Upper lobe of left lung (tissue), 6 donors: ENCODE data around the gene ZNF283. TPM values are rescaled to one million over a fixed set of nuclear protein-coding genes. Genes with fewer than 3 reads are reported as not detected.

Source experiments
- ATAC-seq, 2 donors: fragments of 200-7000 bp; cut with Tn5 transposase; one replicate each; pipeline ENCODE4 v1.9.1; 2022; ENCODE audit warnings: mild to moderate bottlenecking in 2 of 2, moderate library complexity in 2 of 2; ENCODE audit not compliant: low FRiP score in 2 of 2
- DNase-seq, 2 donors: peaks; one replicate each; pipeline ENCODE4 v3.0.0-alpha.2; 2019 to 2020
- H3K27ac ChIP-seq, 4 donors: fragments of 200-600 bp; sonication (generic); one replicate each; pipeline ENCODE4 v1.5.1; 2016 to 2019
- H3K27me3 ChIP-seq, 4 donors: fragments of 200-600 bp; sonication (generic); one replicate each; pipeline ENCODE4 v1.5.1; 2017 to 2019
- H3K36me3 ChIP-seq, 4 donors: fragments of 200-600 bp; sonication (generic); one replicate each; pipeline ENCODE4 v1.5.1; 2016 to 2019
- H3K4me1 ChIP-seq, 4 donors: fragments of 200-600 bp; sonication (generic); one replicate each; pipeline ENCODE4 v1.5.1; 2018 to 2019
- H3K4me3 ChIP-seq, 4 donors: fragments of 200-600 bp; sonication (generic); one replicate each; pipeline ENCODE4 v1.5.1; 2017 to 2019; ENCODE audit warnings: mild to moderate bottlenecking in 2 of 4, moderate library complexity in 1 of 4
- H3K9me3 ChIP-seq, 4 donors: fragments of 200-600 bp; sonication (generic); one replicate each; pipeline ENCODE4 v1.5.1; 2018 to 2019
- CTCF ChIP-seq, 6 experiments: fragments of 450-650 bp in 4 of 6; fragments of 200-600 bp in 2 of 6; sonication (generic) in 2 of 6; IDR thresholded peaks; one replicate each; pipeline ENCODE4 v1.5.1; 2016 to 2019; ENCODE audit warnings: antibody characterized with exemption in 6 of 6
- EP300 ChIP-seq, 4 donors: sonication (generic); formaldehyde crosslinking; IDR thresholded peaks; one replicate each; pipeline ENCODE4 v1.5.1; 2017; ENCODE audit warnings: antibody characterized with exemption in 4 of 4, control low read depth in 2 of 4
- POLR2A ChIP-seq, 4 donors: fragments of 450-650 bp; IDR thresholded peaks; one replicate each; pipeline ENCODE4 v1.5.1; 2016 to 2017; ENCODE audit warnings: antibody characterized with exemption in 4 of 4, mild to moderate bottlenecking in 2 of 4
- POLR2AphosphoS5 ChIP-seq, 2 donors: sonication (generic); formaldehyde crosslinking; IDR thresholded peaks; one replicate each; pipeline ENCODE4 v1.5.1; 2017; ENCODE audit warnings: antibody characterized with exemption in 2 of 2
- WGBS, 2 donors: methylation state at CpG; one replicate each; pipeline ENCODE4 v1.1.5; 2017 to 2018; 5-methylcytosine and 5-hydroxymethylcytosine counted together
- total RNA-seq, 6 donors: library from RNA; depleted of rRNA in 4 of 6; stranded (reverse); fragments of >200 nt in 4 of 6; gene quantifications; one replicate each; pipeline versions ENCODE4 v1.1.0 to v1.2.1, GENCODE V29; 2016 to 2021
- donor health status: DM: no; HTN: no; CAD: no; lungs with moderate emphysema.
- donor health status: DM: no; HTN: yes; CAD: no; lungs with severe emphysema.

The ZNF283 gene
- total RNA-seq, 6 donors from 2014 or later = 2.9 to 11.7 (median 6.7) TPM

- peak in 1 of 2 donors; percentile 18 for ATAC-seq
- Histone ChIP-seq H3K9me3 (no peaks in the 10 kb centered on the region), H3K27ac (peak within 1 kb of the TSS in 3 of 4 donors; percentile 29 to 78 (median 52)), H3K4me3 (peak within 1 kb of the TSS in 3 of 4 donors; percentile 9 to 37 (median 34)), H3K4me1 (peaks cover 37 to 61% (median 47%) of the 10 kb centered on the region in 4 donors), H3K36me3 (no peaks in the 10 kb centered on the region), H3K27me3 (no peaks in the 10 kb centered on the region)
- peak in 1 of 2 donors; percentile 79 for DNase-seq
- WGBS, 2 donors = 20 to 42% methylated on average over 6 to 11 of the region's 19 CpGs
- TF ChIP-seq POLR2A (IDR thresholded peaks at IDR 0.05) (peak in 1 of 4 donors; percentile 55), EP300 (IDR thresholded peaks at IDR 0.05) (no peak), POLR2AphosphoS5 (IDR thresholded peaks at IDR 0.05) (peak in 1 of 2 donors; percentile 19)
Measured at GRCh38 chr19:43780706-43781525, 46.2 kb upstream of the ZNF283 start, which contains the start of gene KCNN4. KCNN4 (minus strand) TSS chr19:43780973; CDS start chr19:43780861, 112 bp downstream.

DNA sequence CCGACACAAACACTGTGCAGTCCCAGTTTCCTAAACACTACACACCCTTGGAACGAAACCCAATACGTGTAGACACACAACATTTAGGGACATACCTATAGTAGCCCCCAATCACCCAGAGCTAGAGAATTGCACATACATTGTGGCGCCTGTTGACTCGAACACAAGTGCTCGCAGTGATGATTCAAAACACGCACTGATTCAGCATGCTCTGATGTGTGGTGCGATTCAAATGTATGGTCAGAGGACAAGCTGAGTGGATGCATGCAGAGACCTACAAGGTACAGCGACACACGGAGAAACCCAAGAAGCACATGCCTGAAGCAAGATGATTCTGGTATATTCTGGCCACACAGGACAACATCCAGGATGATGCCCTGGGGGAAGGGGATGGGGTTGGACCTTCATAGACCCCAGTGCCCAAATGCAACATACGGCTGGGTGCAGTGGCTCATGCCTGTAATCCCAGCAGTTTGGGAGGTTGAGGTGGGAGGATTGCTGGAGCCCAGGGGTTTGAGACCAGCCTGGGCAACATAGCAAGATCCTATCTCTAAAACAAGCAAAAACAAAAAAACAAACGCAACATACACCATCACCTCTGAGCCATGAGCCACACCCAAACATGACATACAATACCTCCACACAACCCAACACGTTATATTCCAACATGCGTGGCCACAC is 45.4 kb upstream of the ZNF283 start:
- no peaks in the 10 kb centered on the region for H3K36me3 ChIP-seq
- H3K27me3 ChIP-seq = no peaks in the 10 kb centered on the region
- ATAC-seq = no peak
- H3K4me1 ChIP-seq = peaks cover 37 to 59% (median 47%) of the 10 kb centered on the region in 4 donors
- 86 to 91% methylated on average over 14 of the region's 14 CpGs for WGBS, 2 donors
- no peaks in the 10 kb centered on the region for H3K9me3 ChIP-seq
- no peak overlapping the region for H3K4me3 ChIP-seq
- DNase-seq = no peak
- H3K27ac ChIP-seq = no peak overlapping the region
- TF ChIP-seq POLR2A (IDR thresholded peaks at IDR 0.05) (no peak), POLR2AphosphoS5 (IDR thresholded peaks at IDR 0.05) (no peak), CTCF (IDR thresholded peaks at IDR 0.05) (no peak), EP300 (IDR thresholded peaks at IDR 0.05) (no peak)

- no peak for TF ChIP-seq POLR2AphosphoS5 (IDR thresholded peaks at IDR 0.05)
- no peak for TF ChIP-seq CTCF (IDR thresholded peaks at IDR 0.05)
- TF ChIP-seq EP300 (IDR thresholded peaks at IDR 0.05) = no peak
- TF ChIP-seq POLR2A (IDR thresholded peaks at IDR 0.05) = no peak
- ATAC-seq (no peak), DNase-seq (no peak)
- Histone ChIP-seq H3K36me3 (no peaks in the 10 kb centered on the region), H3K4me3 (no peak overlapping the region), H3K9me3 (no peaks in the 10 kb centered on the region), H3K27ac (peak overlapping the region in 1 of 4 donors; percentile 30), H3K27me3 (no peaks in the 10 kb centered on the region), H3K4me1 (peaks cover 37 to 55% (median 44%) of the 10 kb centered on the region in 4 donors)
- WGBS, 2 donors = 70 to 71% methylated on average over 7 to 8 of the region's 8 CpGs
Measured at GRCh38 chr19:43782311-43782660, 44.8 kb upstream of the ZNF283 start.

DNA sequence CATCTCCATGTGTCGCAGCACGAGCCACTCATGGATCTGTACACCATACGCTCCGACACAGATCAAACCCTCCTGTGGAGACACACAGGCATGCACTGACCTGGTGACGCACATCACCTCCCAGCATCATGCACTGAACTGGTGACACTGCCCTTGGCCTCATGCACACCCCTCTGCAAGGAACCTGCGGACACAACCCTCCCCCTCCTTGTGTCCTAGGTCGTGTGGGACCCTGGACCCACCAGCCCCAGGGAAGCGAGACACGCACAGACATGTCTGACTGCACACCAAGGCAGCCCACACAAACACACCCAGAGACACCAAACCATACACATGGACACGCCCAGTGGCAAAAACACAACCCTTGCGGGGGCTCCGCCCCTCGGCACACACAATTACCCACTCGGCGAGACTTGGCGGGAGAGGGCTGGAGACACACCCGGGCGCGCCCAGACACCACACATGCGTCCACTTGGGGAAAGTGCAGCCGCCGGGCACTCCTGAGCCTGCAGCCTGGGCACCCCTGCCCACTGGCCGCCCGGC is 44.4 kb upstream of the ZNF283 start:
- TF ChIP-seq POLR2AphosphoS5 (IDR thresholded peaks at IDR 0.05) (no peak), POLR2A (IDR thresholded peaks at IDR 0.05) (no peak), EP300 (IDR thresholded peaks at IDR 0.05) (no peak), CTCF (IDR thresholded peaks at IDR 0.05) (no peak)
- Histone ChIP-seq H3K4me3 (no peak overlapping the region), H3K4me1 (peaks cover 34 to 50% (median 40%) of the 10 kb centered on the region in 4 donors), H3K27me3 (no peaks in the 10 kb centered on the region), H3K27ac (peak overlapping the region in 1 of 4 donors; percentile 30), H3K36me3 (no peaks in the 10 kb centered on the region), H3K9me3 (no peaks in the 10 kb centered on the region)
- DNase-seq (peak in 1 of 2 donors; percentile 75), ATAC-seq (peak in 1 of 2 donors; percentile 20)
- 73 to 79% methylated on average over 13 to 24 of the region's 24 CpGs for WGBS, 2 donors

DNA sequence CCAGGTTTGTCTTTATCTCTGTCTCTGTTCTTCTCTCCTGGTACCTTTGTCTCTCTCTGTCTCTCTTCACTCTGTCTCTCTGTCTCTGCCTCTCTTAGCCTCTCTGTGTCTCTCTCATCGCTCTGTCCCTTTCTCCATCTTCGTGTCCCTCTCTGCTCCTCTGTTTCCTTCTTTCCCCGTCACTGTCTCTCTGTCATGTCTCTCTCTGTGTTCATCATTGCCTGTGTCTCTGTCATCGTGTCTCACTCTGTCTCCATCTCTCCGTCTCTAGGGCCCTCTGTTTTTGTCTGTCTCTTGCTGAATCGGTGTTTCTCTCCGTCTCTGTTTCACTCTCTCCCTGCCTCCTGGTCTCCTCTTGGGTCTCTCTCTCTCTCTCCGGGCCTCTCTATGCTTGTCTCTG is 43.5 kb upstream of the ZNF283 start:
- H3K9me3 ChIP-seq = no peaks in the 10 kb centered on the region
- no peak for ATAC-seq
- H3K27me3 ChIP-seq = no peaks in the 10 kb centered on the region
- peaks cover 26 to 41% (median 31%) of the 10 kb centered on the region in 4 donors for H3K4me1 ChIP-seq
- WGBS, 2 donors = 89 to 98% methylated on average over 8 of the region's 8 CpGs
- TF ChIP-seq POLR2A (IDR thresholded peaks at IDR 0.05) (no peak), POLR2AphosphoS5 (IDR thresholded peaks at IDR 0.05) (no peak), EP300 (IDR thresholded peaks at IDR 0.05) (no peak), CTCF (IDR thresholded peaks at IDR 0.05) (no peak)
- no peak for DNase-seq
- H3K27ac ChIP-seq = no peak overlapping the region
- H3K4me3 ChIP-seq = no peak overlapping the region
- H3K36me3 ChIP-seq = no peaks in the 10 kb centered on the region
